Astrocyte of the cerebellum (primary cell): Measurements from ENCODE around the gene THBS3.
"Not testable (repeated sequence)": the region's sequence is repeated elsewhere in the genome, so short reads cannot be mapped to it uniquely, and the experiment has no call there.

ENCODE experiments used
- DNase-seq: peaks from one replicate; pipeline ENCODE4 v3.0.0-alpha.2; 2011; ENCODE audit warnings: low read depth
- H3K4me3 ChIP-seq: 2 replicates; pipeline ENCODE4 v1.5.1; 2011; ENCODE audit warnings: mild to moderate bottlenecking, low read depth, low read length, moderate library complexity
- CTCF ChIP-seq: IDR thresholded peaks from 2 replicates; pipeline ENCODE4 v1.5.1; 2012; ENCODE audit warnings: low read length, low read depth, moderate library complexity, mild to moderate bottlenecking; ENCODE audit errors: missing control alignments
- in situ Hi-C: cut with HindIII; loops from 2 replicates; pipeline ENCODE4 v1.10.0; 2017; ENCODE audit warnings: low sequenced_read_pairs

The THBS3 gene

GRCh38 chr1:155195201-155196102 lies 12.2 kb downstream of the THBS3 start:
- in situ Hi-C loops = no loop called here
- TF ChIP-seq CTCF = no peak
- DNase-seq = no peak
- H3K4me3 ChIP-seq = peak overlapping the region; percentile 51

DNA sequence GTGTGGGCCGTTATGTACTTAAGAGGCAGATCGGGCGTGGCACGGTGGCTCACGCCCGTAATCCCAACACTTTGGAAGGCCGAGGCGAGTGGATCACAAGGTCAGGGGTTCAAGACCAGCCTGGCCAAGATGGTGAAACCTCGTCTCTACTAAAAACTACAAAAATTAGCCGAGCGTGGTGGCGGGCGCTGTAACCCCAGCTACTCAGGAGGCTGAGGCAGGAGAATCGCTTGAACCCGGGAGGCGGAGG lies 13.8 kb downstream of the THBS3 start:
- DNase-seq = not testable (repeated sequence)

GRCh38 chr1:155193275-155193990 lies 14.3 kb downstream of the THBS3 start:
- DNase-seq = peak; percentile 74
- in situ Hi-C loops = no loop called here
- TF ChIP-seq CTCF = peak; percentile 99
- peak overlapping the region; percentile 51 for H3K4me3 ChIP-seq

More for the DNA sequence above, 13.8 kb downstream of the THBS3 start:
- peak overlapping the region; percentile 51 for H3K4me3 ChIP-seq
- in situ Hi-C loops = not testable (repeated sequence)

DNA sequence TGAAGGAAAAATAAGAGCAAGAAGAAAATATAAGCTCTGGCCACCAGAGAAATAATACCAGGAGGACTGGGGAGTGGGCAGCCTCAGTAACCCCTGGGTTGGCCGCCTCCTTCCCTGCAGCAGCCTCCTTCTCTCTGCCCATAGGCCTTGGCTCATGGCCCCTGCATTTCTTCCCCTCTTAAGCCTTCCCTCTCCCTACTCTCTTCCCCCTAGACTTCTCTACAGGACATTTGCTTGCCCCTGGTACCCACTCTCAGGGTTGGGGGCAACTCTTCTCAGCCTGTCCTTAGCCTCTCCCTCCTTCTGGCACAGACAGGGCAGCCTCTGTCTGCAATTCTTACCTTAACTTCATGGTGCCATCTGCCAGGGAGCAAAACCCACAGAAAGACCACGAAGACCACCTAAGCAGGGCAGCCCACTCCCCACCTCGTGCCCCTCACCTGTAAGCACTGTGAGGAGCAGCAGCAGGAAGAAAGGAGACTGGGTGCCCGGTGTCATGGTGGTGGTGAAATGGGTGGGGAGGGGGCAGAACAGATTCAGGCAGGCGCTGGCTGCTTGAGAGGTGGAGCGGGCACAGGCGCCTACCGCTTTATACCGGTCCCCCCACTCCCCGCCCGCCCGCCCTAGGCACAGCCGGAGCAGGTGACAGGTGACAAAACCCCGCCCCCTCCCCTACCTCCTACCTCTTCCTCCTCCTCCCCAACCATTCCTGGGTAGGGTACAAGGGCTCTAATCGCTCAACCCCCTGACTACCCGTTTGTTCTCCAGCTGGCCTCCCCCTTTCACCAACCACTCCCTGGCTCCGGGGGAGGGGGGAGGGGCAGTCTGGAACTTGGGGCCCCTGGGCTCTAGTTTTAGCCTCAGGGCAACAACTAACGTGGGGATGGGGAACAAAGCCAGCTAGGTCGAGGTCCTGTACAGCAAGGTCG lies 15.1 kb downstream of the THBS3 start:
- H3K4me3 ChIP-seq = peak overlapping the region; percentile 51

DNA sequence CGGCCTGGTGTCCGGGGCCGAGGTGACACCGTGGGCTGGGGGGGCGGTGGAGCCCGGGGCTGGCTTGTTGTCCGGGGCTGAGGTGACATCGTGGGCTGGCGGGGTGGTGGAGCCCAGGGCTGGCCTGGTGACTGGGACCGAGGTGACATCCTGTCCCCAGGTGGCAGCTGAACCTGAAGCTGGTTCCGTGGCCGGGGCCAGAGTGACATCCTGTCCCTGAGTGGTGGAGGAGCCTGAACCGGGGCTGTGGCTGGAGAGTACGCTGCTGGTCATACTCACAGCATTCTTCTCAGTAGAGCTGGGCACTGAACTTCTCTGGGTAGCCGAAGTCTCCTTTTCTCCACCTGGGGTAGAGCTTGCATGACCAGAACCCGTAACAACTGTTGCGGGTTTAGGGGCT lies 15.8 kb downstream of the THBS3 start:
- DNase-seq = no peak
- H3K4me3 ChIP-seq = no peak overlapping the region
- TF ChIP-seq CTCF = no peak
- in situ Hi-C loops = no loop called here

More for the DNA sequence above, 15.1 kb downstream of the THBS3 start:
- in situ Hi-C loops = no loop called here
- no peak for TF ChIP-seq CTCF
- no peak for DNase-seq

- in situ Hi-C loops, DNase-seq, H3K4me3 ChIP-seq: not testable (repeated sequence)
Measured at GRCh38 chr1:155189926-155190325, 17.8 kb downstream of the THBS3 start.

DNA sequence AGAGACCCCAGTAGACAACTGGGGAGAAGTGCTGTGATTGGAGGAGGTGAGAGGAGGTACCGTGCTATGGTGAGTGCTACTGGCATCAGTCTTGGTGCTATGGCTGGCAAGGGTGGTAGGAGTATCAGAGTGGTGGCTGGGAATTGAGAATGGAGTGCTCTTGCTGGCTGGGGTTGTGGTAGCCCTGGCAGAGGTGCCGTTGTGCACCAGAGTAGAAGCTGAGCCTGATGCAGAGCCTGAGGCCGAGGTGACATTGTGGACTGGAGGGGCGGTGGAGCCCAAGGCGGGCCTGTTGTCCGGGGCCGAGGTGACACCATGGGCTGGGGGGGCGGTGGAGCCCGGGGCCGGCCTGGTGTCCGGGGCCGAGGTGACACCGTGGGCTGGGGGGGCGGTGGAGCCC lies 19.4 kb downstream of the THBS3 start:
- TF ChIP-seq CTCF = no peak
- DNase-seq = no peak
- in situ Hi-C loops = no loop called here
- H3K4me3 ChIP-seq = no peak overlapping the region
